Smooth muscle cell (in vitro differentiated cells): ENCODE data around the gene MST1R. TPM values are rescaled to one million over a fixed set of nuclear protein-coding genes. Genes with fewer than 3 reads are reported as not detected.

Experiments used
- DNase-seq: peaks from one replicate; lab custom pipeline; 2025; ENCODE audit not compliant: unreplicated experiment; lab: John Stamatoyannopoulos, UW
- H2AFZ ChIP-seq: fragments of 200-600 bp; sonication (generic); 2 replicates; pipeline ENCODE4 v1.6.0; 2016; ENCODE audit warnings: antibody characterized with exemption, low read depth, mild to moderate bottlenecking
- H3F3A ChIP-seq: fragments of 200-600 bp; sonication (generic); 2 replicates; pipeline ENCODE4 v1.6.0; 2017; ENCODE audit warnings: antibody characterized with exemption, low read depth
- H3K27ac ChIP-seq: fragments of 200-600 bp; sonication (generic); 2 replicates; pipeline ENCODE4 v1.5.1; 2016; ENCODE audit warnings: low read depth, mild to moderate bottlenecking
- H3K27me3 ChIP-seq: fragments of 200-600 bp; sonication (generic); 2 replicates; pipeline ENCODE4 v1.6.1; 2016; ENCODE audit warnings: low read depth, mild to moderate bottlenecking
- H3K36me3 ChIP-seq: fragments of 200-600 bp; sonication (generic); 2 replicates; pipeline ENCODE4 v1.5.1; 2016; ENCODE audit warnings: low read depth
- H3K4me1 ChIP-seq: fragments of 200-600 bp; sonication (generic); 2 replicates; pipeline ENCODE4 v1.5.1; 2016; ENCODE audit warnings: low read depth
- H3K4me2 ChIP-seq: fragments of 200-600 bp; sonication (generic); 2 replicates; pipeline ENCODE4 v1.6.0; 2016; ENCODE audit warnings: mild to moderate bottlenecking
- H3K4me3 ChIP-seq: fragments of 200-600 bp; sonication (generic); 2 replicates; pipeline ENCODE4 v1.5.1; 2016; ENCODE audit warnings: mild to moderate bottlenecking
- H3K79me2 ChIP-seq: fragments of 200-600 bp; sonication (generic); 2 replicates; pipeline ENCODE4 v1.6.0; 2016; ENCODE audit warnings: low read depth, mild to moderate bottlenecking
- H3K9ac ChIP-seq: fragments of 200-600 bp; sonication (generic); 2 replicates; pipeline ENCODE4 v1.6.0; 2016; ENCODE audit warnings: low read depth
- H3K9me3 ChIP-seq: fragments of 200-600 bp; sonication (generic); replicated peaks from 2 replicates; pipeline ENCODE4 v1.5.1; 2016; ENCODE audit warnings: low read depth
- H4K20me1 ChIP-seq: fragments of 200-600 bp; sonication (generic); 2 replicates; pipeline ENCODE4 v1.6.0; 2016; ENCODE audit warnings: low read depth
- WGBS: methylation state at CpG from one replicate; pipeline ENCODE4 v1.1.7; 2016; ENCODE audit warnings: low lambda C conversion rate; 5-methylcytosine and 5-hydroxymethylcytosine counted together
- polyA plus RNA-seq: library from polyadenylated mRNA; unstranded; fragments of >200 nt; fragmentation: Nextera tagmentation; extraction: Ambion mirVana; gene quantifications from 2 replicates; pipeline ENCODE4 v1.2.1, GENCODE V29; 2016
- total RNA-seq: library from RNA; depleted of rRNA; stranded (reverse); fragments of >200 nt; gene quantifications from 2 replicates; pipeline ENCODE4 v1.2.3, GENCODE V29; 2014
- TF ChIP-seq, protein P1 (sequence below): fragments of 200-600 bp; sonication (generic); IDR thresholded peaks from 2 replicates; pipeline ENCODE4 v1.5.1; 2017; ENCODE audit warnings: borderline replicate concordance, mild to moderate bottlenecking, antibody characterized with exemption; ENCODE audit not compliant: insufficient read depth, poor library complexity, severe bottlenecking

MST1R gene
- total and polyA plus RNA-seq, 2 experiments from 2014 or later, result 0.59 to 0.63 TPM

DNA sequence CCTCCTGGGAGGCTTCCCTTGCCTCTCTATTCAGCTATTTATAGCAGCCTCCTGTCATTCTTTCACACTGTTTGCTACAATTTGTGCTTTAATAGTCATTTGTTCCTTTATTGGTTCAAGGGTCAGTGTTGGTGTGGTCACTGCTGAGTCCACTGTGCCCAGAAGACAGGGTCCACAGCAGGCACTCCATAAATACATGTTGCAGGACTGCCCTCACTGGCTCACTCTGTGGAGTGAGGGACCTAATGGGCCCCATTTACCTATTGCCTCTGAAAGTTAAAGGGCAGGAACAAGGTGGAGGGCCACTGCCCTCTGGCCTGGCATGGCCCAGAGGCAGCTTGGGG is 16.8 kb downstream of the MST1R start:
- Histone ChIP-seq H3K36me3 (no peaks in the 10 kb centered on the region), H3K27me3 (peaks cover under 1% of the 10 kb centered on the region), H2AFZ (no peak overlapping the region), H4K20me1 (no peaks in the 10 kb centered on the region), H3K9ac (no peak overlapping the region), H3K4me2 (no peak overlapping the region), H3K4me1 (no peaks in the 10 kb centered on the region), H3K9me3 (no peaks in the 10 kb centered on the region), H3F3A (no peaks in the 10 kb centered on the region), H3K27ac (no peak overlapping the region), H3K4me3 (no peak overlapping the region), H3K79me2 (no peaks in the 10 kb centered on the region)
- TF ChIP-seq, protein P1, sequence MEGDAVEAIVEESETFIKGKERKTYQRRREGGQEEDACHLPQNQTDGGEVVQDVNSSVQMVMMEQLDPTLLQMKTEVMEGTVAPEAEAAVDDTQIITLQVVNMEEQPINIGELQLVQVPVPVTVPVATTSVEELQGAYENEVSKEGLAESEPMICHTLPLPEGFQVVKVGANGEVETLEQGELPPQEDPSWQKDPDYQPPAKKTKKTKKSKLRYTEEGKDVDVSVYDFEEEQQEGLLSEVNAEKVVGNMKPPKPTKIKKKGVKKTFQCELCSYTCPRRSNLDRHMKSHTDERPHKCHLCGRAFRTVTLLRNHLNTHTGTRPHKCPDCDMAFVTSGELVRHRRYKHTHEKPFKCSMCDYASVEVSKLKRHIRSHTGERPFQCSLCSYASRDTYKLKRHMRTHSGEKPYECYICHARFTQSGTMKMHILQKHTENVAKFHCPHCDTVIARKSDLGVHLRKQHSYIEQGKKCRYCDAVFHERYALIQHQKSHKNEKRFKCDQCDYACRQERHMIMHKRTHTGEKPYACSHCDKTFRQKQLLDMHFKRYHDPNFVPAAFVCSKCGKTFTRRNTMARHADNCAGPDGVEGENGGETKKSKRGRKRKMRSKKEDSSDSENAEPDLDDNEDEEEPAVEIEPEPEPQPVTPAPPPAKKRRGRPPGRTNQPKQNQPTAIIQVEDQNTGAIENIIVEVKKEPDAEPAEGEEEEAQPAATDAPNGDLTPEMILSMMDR, result no peak
- DNase-seq, result no peak

DNA sequence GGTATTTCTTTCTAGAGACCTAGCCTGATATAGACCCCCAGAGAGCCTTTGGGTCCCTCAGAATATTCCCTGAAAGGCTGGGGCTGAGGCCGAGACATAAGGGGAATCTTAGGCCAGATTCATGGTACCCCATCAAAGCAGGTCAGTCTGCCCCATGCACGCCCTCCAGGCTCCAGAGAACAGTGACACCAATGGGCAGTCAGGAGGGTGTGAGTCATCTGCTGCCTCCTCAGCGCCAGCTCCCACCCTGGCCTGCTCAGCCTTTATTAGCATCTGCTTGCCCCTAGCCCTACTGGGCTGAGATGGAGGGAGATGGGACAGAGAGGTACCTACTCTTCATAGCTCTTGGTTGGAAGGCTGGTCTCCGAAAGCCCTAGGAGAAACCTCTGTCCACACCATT is 19.7 kb downstream of the MST1R start:
- Histone ChIP-seq H3K4me2 (no peak overlapping the region), H3K36me3 (no peaks in the 10 kb centered on the region), H3K27me3 (peaks cover 3% of the 10 kb centered on the region), H3K9ac (no peak overlapping the region), H2AFZ (no peak overlapping the region), H3K27ac (no peak overlapping the region), H3K79me2 (no peaks in the 10 kb centered on the region), H4K20me1 (no peaks in the 10 kb centered on the region), H3K9me3 (no peaks in the 10 kb centered on the region), H3F3A (no peaks in the 10 kb centered on the region), H3K4me1 (no peaks in the 10 kb centered on the region), H3K4me3 (no peak overlapping the region)
- no peak for DNase-seq
- 86% methylated on average over 4 of the region's 4 CpGs for WGBS
- TF ChIP-seq, protein P1, result no peak

DNA sequence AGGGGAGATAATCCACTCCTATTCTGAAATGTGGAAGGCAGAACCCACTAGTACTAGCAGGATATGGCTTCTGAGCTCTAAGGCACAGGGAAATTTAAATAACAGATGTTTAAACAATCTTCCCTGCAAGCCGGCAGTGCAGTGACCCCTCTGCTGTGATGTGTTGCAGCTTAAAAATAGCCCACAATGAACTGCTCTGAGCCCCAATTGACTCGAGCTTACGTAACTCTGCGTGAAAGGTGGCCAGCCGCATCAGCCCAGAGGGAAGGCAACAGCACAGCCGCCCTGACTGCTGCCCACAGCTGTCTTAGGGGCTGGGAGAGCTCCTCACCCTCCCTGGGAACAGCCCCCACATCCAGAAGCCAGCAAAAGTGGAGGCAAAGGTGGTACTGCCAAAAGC is 21.5 kb downstream of the MST1R start:
- no peak overlapping the region for H3K9ac ChIP-seq
- H3K4me2 ChIP-seq, result no peak overlapping the region
- H3K36me3 ChIP-seq, result no peaks in the 10 kb centered on the region
- H3K4me1 ChIP-seq, result no peaks in the 10 kb centered on the region
- no peaks in the 10 kb centered on the region for H4K20me1 ChIP-seq
- H3K27me3 ChIP-seq, result peaks cover 3% of the 10 kb centered on the region
- DNase-seq, result no peak
- no peak overlapping the region for H3K4me3 ChIP-seq
- H3K79me2 ChIP-seq, result no peaks in the 10 kb centered on the region
- H3F3A ChIP-seq, result no peaks in the 10 kb centered on the region
- TF ChIP-seq, protein P1, result no peak
- no peaks in the 10 kb centered on the region for H3K9me3 ChIP-seq
- H3K27ac ChIP-seq, result no peak overlapping the region
- WGBS, result 73% methylated on average over 6 of the region's 6 CpGs
- H2AFZ ChIP-seq, result no peak overlapping the region

DNA sequence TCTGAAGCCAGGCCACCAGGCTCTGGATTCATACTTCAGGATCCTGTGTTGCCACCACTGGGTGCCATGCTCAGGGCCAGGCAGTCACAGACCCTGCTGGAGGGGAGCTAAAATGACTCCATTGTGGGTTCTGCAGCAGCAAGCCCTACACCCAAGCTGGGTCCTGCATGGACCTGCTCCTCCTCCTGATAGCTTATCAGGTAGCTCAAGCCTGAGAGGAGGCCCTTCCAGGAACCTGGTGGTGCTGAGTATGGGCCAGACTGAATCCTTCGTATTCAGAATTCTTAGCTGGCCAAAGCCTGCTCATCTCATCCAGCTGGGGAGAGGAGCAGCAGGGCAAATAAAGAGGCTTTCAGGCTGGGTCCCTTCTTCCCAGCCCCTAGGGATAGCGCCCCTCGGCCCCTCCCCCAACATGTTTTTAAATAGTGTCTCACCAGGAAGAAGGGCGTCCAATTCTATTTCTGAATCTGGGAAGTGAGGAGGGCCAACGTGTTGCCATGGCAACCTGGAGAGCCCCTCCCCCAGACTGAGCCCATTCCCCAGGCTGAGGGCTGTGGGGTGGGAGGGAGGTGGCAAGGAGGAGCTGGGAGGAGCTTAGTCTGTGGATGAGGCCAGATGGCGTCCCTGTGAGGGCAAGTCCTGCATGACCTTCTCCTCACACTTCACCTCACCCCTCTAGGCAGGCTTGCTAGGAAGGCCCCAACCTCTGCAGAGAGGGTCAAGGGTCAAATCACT is 22.9 kb downstream of the MST1R start:
- TF ChIP-seq, protein P1, result no peak
- Histone ChIP-seq H2AFZ (no peak overlapping the region), H3F3A (no peaks in the 10 kb centered on the region), H3K27ac (no peak overlapping the region), H3K9me3 (no peaks in the 10 kb centered on the region), H3K4me2 (no peak overlapping the region), H3K79me2 (no peaks in the 10 kb centered on the region), H3K9ac (no peak overlapping the region), H3K4me3 (no peak overlapping the region), H4K20me1 (no peaks in the 10 kb centered on the region), H3K27me3 (peaks cover 3% of the 10 kb centered on the region), H3K4me1 (no peaks in the 10 kb centered on the region), H3K36me3 (no peaks in the 10 kb centered on the region)
- 64% methylated on average over 6 of the region's 6 CpGs for WGBS
- no peak for DNase-seq
